Mesendoderm (in vitro differentiated cells): ENCODE measurements around the gene ARSI.

ENCODE experiments used
- DNase-seq: peaks from one replicate; pipeline ENCODE4 v3.0.0; 2013
- H2AK5ac ChIP-seq: 2 replicates; pipeline ENCODE4 v1.6.1; 2013; ENCODE audit warnings: low read length, inconsistent platforms
- H2BK120ac ChIP-seq: 2 replicates; pipeline ENCODE4 v1.6.1; 2013; ENCODE audit warnings: low read depth, mild to moderate bottlenecking, low read length, moderate library complexity, mixed read lengths
- H2BK15ac ChIP-seq: replicated peaks from 2 replicates; pipeline ENCODE4 v1.6.1; 2013; ENCODE audit warnings: low read depth, mild to moderate bottlenecking, moderate library complexity
- H2BK5ac ChIP-seq: 2 replicates; pipeline ENCODE4 v1.6.1; 2013; ENCODE audit warnings: low read length, inconsistent platforms
- H3K18ac ChIP-seq: 2 replicates; pipeline ENCODE4 v1.6.1; 2013; ENCODE audit warnings: mild to moderate bottlenecking, low read length, mixed read lengths
- H3K23ac ChIP-seq: one replicate; pipeline ENCODE4 v1.6.1; 2013; ENCODE audit warnings: low read length
- H3K27ac ChIP-seq: 2 replicates; pipeline ENCODE4 v1.5.1; 2013; ENCODE audit warnings: low read depth, mild to moderate bottlenecking, inconsistent platforms, low read length, moderate library complexity
- H3K27me3 ChIP-seq: 2 replicates; pipeline ENCODE4 v1.6.1; 2013; ENCODE audit warnings: low read length, control low read depth, mild to moderate bottlenecking, inconsistent platforms; ENCODE audit not compliant: insufficient read depth, poor library complexity
- H3K36me3 ChIP-seq: 2 replicates; pipeline ENCODE4 v1.6.1; 2013; ENCODE audit warnings: low read length, inconsistent platforms; ENCODE audit not compliant: control insufficient read depth, insufficient read depth
- H3K4ac ChIP-seq: one replicate; pipeline ENCODE4 v1.6.1; 2013; ENCODE audit warnings: low read depth, mild to moderate bottlenecking, low read length, moderate library complexity
- H3K4me1 ChIP-seq: 2 replicates; pipeline ENCODE4 v1.6.1; 2013; ENCODE audit warnings: low read depth, low read length, inconsistent platforms; ENCODE audit not compliant: control insufficient read depth
- H3K4me2 ChIP-seq: 2 replicates; pipeline ENCODE4 v1.6.1; 2013; ENCODE audit warnings: low read length
- H3K4me3 ChIP-seq: 2 replicates; pipeline ENCODE4 v1.5.1; 2013; ENCODE audit warnings: mild to moderate bottlenecking, low read length
- H3K56ac ChIP-seq: one replicate; pipeline ENCODE4 v1.6.1; 2013; ENCODE audit warnings: low read length
- H3K79me1 ChIP-seq: 2 replicates; pipeline ENCODE4 v1.6.1; 2013; ENCODE audit warnings: low read length, inconsistent platforms
- H3K79me2 ChIP-seq: 2 replicates; pipeline ENCODE4 v1.6.1; 2013; ENCODE audit warnings: mild to moderate bottlenecking, low read length; ENCODE audit not compliant: control insufficient read depth, insufficient read depth
- H3K9ac ChIP-seq: 2 replicates; pipeline ENCODE4 v1.6.1; 2013; ENCODE audit warnings: low read length, inconsistent platforms
- H4K5ac ChIP-seq: one replicate; pipeline ENCODE4 v1.6.1; 2013; ENCODE audit warnings: low read length
- H4K8ac ChIP-seq: one replicate; pipeline ENCODE4 v1.6.1; 2013; ENCODE audit warnings: low read depth, mild to moderate bottlenecking, control low read depth, low read length, moderate library complexity
- WGBS: extraction: QIAGEN DNeasy Blood & Tissue Kit; methylation state at CpG from one replicate; pipeline ENCODE4 v1.1.7; 2013; ENCODE audit warnings: low lambda C conversion rate, missing lambda C conversion rate; ENCODE audit not compliant: insufficient coverage; ENCODE audit errors: extremely low coverage; 5-methylcytosine and 5-hydroxymethylcytosine counted together

The ARSI gene

DNA sequence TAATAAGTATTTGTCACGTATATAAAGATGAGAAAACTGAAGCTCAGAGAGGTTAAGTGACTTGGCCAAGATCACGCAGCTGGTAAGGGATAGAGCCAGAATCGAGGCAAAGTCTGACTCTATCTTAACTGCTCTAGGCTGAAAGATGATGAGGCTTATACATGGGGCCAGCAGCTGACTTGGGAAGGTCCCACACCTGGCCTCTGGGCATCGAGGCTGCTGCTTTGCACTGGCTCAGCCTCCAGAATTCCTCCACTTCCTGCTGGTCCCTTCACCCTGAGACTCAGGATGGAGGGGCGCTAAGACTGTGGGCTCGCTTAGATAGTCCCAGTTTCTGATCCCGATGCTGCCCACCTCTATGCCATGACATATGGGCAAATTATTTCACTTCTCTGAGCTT lies 48.3 kb downstream of the ARSI start:
- Histone ChIP-seq H3K27ac (no peak overlapping the region), H2BK5ac (no peak overlapping the region), H3K18ac (no peak overlapping the region), H3K23ac (no peak overlapping the region), H4K8ac (no peak overlapping the region), H3K4me1 (no peaks in the 10 kb centered on the region), H2AK5ac (no peak overlapping the region), H3K9ac (no peak overlapping the region), H3K4me2 (no peak overlapping the region), H3K4ac (no peak overlapping the region), H3K4me3 (no peak overlapping the region), H3K36me3 (no peaks in the 10 kb centered on the region), H4K5ac (no peak overlapping the region), H3K27me3 (no peaks in the 10 kb centered on the region), H2BK15ac (no peak overlapping the region), H3K79me1 (no peaks in the 10 kb centered on the region), H3K79me2 (no peaks in the 10 kb centered on the region), H2BK120ac (no peak overlapping the region), H3K56ac (no peak overlapping the region)
- no peak for DNase-seq
- WGBS: no CpG with 5 or more reads among the region's 7 CpGs

GRCh38 chr5:150253416-150254208 lies 49.1 kb downstream of the ARSI start:
- Histone ChIP-seq H3K36me3 (no peaks in the 10 kb centered on the region), H3K18ac (no peak overlapping the region), H2BK15ac (no peak overlapping the region), H2AK5ac (no peak overlapping the region), H4K5ac (no peak overlapping the region), H2BK5ac (no peak overlapping the region), H3K9ac (no peak overlapping the region), H4K8ac (no peak overlapping the region), H3K79me2 (no peaks in the 10 kb centered on the region), H3K27me3 (no peaks in the 10 kb centered on the region), H3K56ac (no peak overlapping the region), H3K4ac (no peak overlapping the region), H3K4me2 (no peak overlapping the region), H3K27ac (no peak overlapping the region), H3K23ac (no peak overlapping the region), H3K4me1 (no peaks in the 10 kb centered on the region), H3K79me1 (no peaks in the 10 kb centered on the region), H2BK120ac (no peak overlapping the region), H3K4me3 (no peak overlapping the region)
- WGBS: no CpG with 5 or more reads among the region's 10 CpGs
- DNase-seq: peak; percentile 49

GRCh38 chr5:150252489-150252888 lies 50.2 kb downstream of the ARSI start:
- Histone ChIP-seq H4K8ac (no peak overlapping the region), H3K23ac (no peak overlapping the region), H2BK5ac (no peak overlapping the region), H2BK120ac (no peak overlapping the region), H3K9ac (no peak overlapping the region), H2BK15ac (no peak overlapping the region), H3K4ac (no peak overlapping the region), H3K4me3 (no peak overlapping the region), H3K18ac (no peak overlapping the region), H3K4me2 (no peak overlapping the region), H3K56ac (no peak overlapping the region), H2AK5ac (no peak overlapping the region), H3K4me1 (no peaks in the 10 kb centered on the region), H3K79me2 (no peaks in the 10 kb centered on the region), H3K36me3 (no peaks in the 10 kb centered on the region), H3K27ac (no peak overlapping the region), H4K5ac (no peak overlapping the region), H3K27me3 (no peaks in the 10 kb centered on the region), H3K79me1 (no peaks in the 10 kb centered on the region)
- WGBS: no CpG with 5 or more reads among the region's 6 CpGs
- no peak for DNase-seq

- Histone ChIP-seq H2AK5ac (no peak overlapping the region), H3K18ac (no peak overlapping the region), H4K5ac (no peak overlapping the region), H3K79me1 (no peaks in the 10 kb centered on the region), H3K23ac (no peak overlapping the region), H2BK15ac (no peak overlapping the region), H3K36me3 (no peaks in the 10 kb centered on the region), H3K79me2 (no peaks in the 10 kb centered on the region), H3K27me3 (no peaks in the 10 kb centered on the region), H2BK120ac (no peak overlapping the region), H3K9ac (no peak overlapping the region), H4K8ac (no peak overlapping the region), H3K4ac (no peak overlapping the region), H3K4me2 (no peak overlapping the region), H3K27ac (no peak overlapping the region), H3K56ac (no peak overlapping the region), H3K4me3 (no peak overlapping the region), H2BK5ac (no peak overlapping the region), H3K4me1 (no peaks in the 10 kb centered on the region)
- DNase-seq: no peak
- WGBS: no CpG with 5 or more reads among the region's 7 CpGs
These were observed 51.2 kb downstream of the ARSI start for GRCh38 chr5:150251504-150251903.

GRCh38 chr5:150249744-150250143 lies 53.0 kb downstream of the ARSI start:
- no peak overlapping the region for H3K4ac ChIP-seq
- no peak overlapping the region for H3K9ac ChIP-seq
- peak; percentile 43 for DNase-seq
- no peaks in the 10 kb centered on the region for H3K4me1 ChIP-seq
- no peak overlapping the region for H3K56ac ChIP-seq
- H2BK5ac ChIP-seq: no peak overlapping the region
- no peaks in the 10 kb centered on the region for H3K36me3 ChIP-seq
- H3K23ac ChIP-seq: no peak overlapping the region
- H3K4me2 ChIP-seq: no peak overlapping the region
- H3K27me3 ChIP-seq: no peaks in the 10 kb centered on the region
- no peak overlapping the region for H3K27ac ChIP-seq
- H3K4me3 ChIP-seq: no peak overlapping the region
- no peak overlapping the region for H4K5ac ChIP-seq
- no peak overlapping the region for H3K18ac ChIP-seq
- no peaks in the 10 kb centered on the region for H3K79me2 ChIP-seq
- no CpG with 5 or more reads among the region's 5 CpGs for WGBS
- no peaks in the 10 kb centered on the region for H3K79me1 ChIP-seq
- no peak overlapping the region for H2BK15ac ChIP-seq
- H2AK5ac ChIP-seq: no peak overlapping the region
- H4K8ac ChIP-seq: no peak overlapping the region
- no peak overlapping the region for H2BK120ac ChIP-seq

DNA sequence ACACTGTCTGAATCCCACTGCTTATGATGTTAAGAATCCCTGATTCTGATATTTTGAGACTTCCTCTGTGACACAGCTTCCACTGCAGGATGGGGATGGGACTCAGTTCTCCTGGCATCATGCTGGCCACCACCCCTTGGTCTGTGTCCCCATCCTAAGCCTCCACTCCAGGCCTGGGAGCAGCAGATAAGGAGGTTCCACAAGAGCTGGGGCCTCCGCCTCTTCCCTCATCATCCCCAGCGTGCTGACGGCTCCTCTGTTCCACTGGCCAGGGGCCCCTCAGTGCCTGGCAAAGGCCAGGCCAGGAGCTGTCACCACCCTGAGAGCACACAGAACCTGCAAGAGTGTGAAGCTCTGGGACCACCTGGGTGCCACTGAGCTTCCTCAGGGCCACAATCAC lies 53.8 kb downstream of the ARSI start:
- no peaks in the 10 kb centered on the region for H3K36me3 ChIP-seq
- H2BK15ac ChIP-seq: no peak overlapping the region
- no peak overlapping the region for H3K4ac ChIP-seq
- WGBS: no CpG with 5 or more reads among the region's 3 CpGs
- DNase-seq: no peak
- H3K23ac ChIP-seq: no peak overlapping the region
- H3K9ac ChIP-seq: no peak overlapping the region
- no peaks in the 10 kb centered on the region for H3K79me1 ChIP-seq
- H3K4me3 ChIP-seq: no peak overlapping the region
- H2BK5ac ChIP-seq: no peak overlapping the region
- no peak overlapping the region for H3K27ac ChIP-seq
- no peak overlapping the region for H4K5ac ChIP-seq
- H3K4me1 ChIP-seq: no peaks in the 10 kb centered on the region
- H2BK120ac ChIP-seq: no peak overlapping the region
- H3K4me2 ChIP-seq: no peak overlapping the region
- H3K56ac ChIP-seq: no peak overlapping the region
- no peaks in the 10 kb centered on the region for H3K79me2 ChIP-seq
- H2AK5ac ChIP-seq: no peak overlapping the region
- no peaks in the 10 kb centered on the region for H3K27me3 ChIP-seq
- H3K18ac ChIP-seq: no peak overlapping the region
- H4K8ac ChIP-seq: no peak overlapping the region
